ENCODE results near the gene SYTL3. TPM values are rescaled to one million over a fixed set of nuclear protein-coding genes. Genes with fewer than 3 reads are reported as not detected.
"Not testable (repeated sequence)": the region's sequence is repeated elsewhere in the genome, so short reads cannot be mapped to it uniquely, and the experiment has no call there.

The SYTL3 gene
- polyA plus RNA-seq, 1 donor (not counting 4 experiments of a cell fraction or from before 2014, with no cell fraction given) = 1.4 TPM

- H3K79me2 ChIP-seq (ENCODE audit: control insufficient read depth, insufficient read depth, low read length) = peaks cover 9% of the 10 kb centered on the region
- H3K27ac ChIP-seq (ENCODE audit: control insufficient read depth, insufficient read depth, low read length) = no peak overlapping the region
- H3K4me2 ChIP-seq (ENCODE audit: control insufficient read depth, extremely low read depth, insufficient read depth, low read depth, low read length) = no peak overlapping the region
- no peaks in the 10 kb centered on the region for H4K20me1 ChIP-seq (ENCODE audit: control insufficient read depth, extremely low read depth, insufficient read depth, low read length)
- no peak for TF ChIP-seq EZH2 (IDR thresholded peaks at IDR 0.05; ENCODE audit: low read length)
- TF ChIP-seq, protein P1, sequence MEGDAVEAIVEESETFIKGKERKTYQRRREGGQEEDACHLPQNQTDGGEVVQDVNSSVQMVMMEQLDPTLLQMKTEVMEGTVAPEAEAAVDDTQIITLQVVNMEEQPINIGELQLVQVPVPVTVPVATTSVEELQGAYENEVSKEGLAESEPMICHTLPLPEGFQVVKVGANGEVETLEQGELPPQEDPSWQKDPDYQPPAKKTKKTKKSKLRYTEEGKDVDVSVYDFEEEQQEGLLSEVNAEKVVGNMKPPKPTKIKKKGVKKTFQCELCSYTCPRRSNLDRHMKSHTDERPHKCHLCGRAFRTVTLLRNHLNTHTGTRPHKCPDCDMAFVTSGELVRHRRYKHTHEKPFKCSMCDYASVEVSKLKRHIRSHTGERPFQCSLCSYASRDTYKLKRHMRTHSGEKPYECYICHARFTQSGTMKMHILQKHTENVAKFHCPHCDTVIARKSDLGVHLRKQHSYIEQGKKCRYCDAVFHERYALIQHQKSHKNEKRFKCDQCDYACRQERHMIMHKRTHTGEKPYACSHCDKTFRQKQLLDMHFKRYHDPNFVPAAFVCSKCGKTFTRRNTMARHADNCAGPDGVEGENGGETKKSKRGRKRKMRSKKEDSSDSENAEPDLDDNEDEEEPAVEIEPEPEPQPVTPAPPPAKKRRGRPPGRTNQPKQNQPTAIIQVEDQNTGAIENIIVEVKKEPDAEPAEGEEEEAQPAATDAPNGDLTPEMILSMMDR (optimal IDR thresholded peaks at IDR 0.05 in 1 of 3, IDR thresholded peaks at IDR 0.05 in 1 of 3, conservative IDR thresholded peaks at IDR 0.05 in 1 of 3; ENCODE audit: extremely low read depth in 1 of 3, insufficient read depth in 2 of 3, low read length in 3 of 3) = no peak
- H3K9ac ChIP-seq (ENCODE audit: control insufficient read depth, extremely low read depth, insufficient read depth, low read length) = no peak overlapping the region
- no peak overlapping the region for H2AFZ ChIP-seq (ENCODE audit: control insufficient read depth, low read length)
- H3K9me3 ChIP-seq (ENCODE audit: control insufficient read depth, low read depth, low read length) = no peaks in the 10 kb centered on the region
- FAIRE-seq (no peak), DNase-seq (ENCODE audit: low read depth, low spot score) (no peak)
- H3K4me3 ChIP-seq (ENCODE audit: control insufficient read depth in 2 of 3, extremely low read depth in 1 of 3, insufficient read depth in 2 of 3, low read depth in 1 of 3, low read length in 3 of 3) = no peak overlapping the region
- dilution Hi-C loops (cut with MboI; ENCODE audit: extremely low pct_ligation_motif_present, low sequenced_read_pairs) = no loop called here
- H3K27me3 ChIP-seq (ENCODE audit: control insufficient read depth, extremely low read depth, insufficient read depth, low read length) = no peaks in the 10 kb centered on the region
- no peaks in the 10 kb centered on the region for H3K9me1 ChIP-seq (ENCODE audit: control insufficient read depth, extremely low read depth, insufficient read depth, low read length)
- peaks cover 24 to 36% of the 10 kb centered on the region in 2 experiments for H3K36me3 ChIP-seq (ENCODE audit: control insufficient read depth in 2 of 2, extremely low read depth in 1 of 2, insufficient read depth in 2 of 2, low read length in 2 of 2)
- H3K4me1 ChIP-seq (ENCODE audit: control insufficient read depth, extremely low read depth, insufficient read depth, low read length) = no peaks in the 10 kb centered on the region
Observed at GRCh38 chr6:158604048-158604406, 45.8 kb upstream of the SYTL3 start.

GRCh38 chr6:158605266-158605878 lies 44.5 kb upstream of the SYTL3 start:
- no peak for TF ChIP-seq EZH2 (IDR thresholded peaks at IDR 0.05; ENCODE audit: low read length)
- TF ChIP-seq, protein P1 (optimal IDR thresholded peaks at IDR 0.05 in 1 of 3, IDR thresholded peaks at IDR 0.05 in 1 of 3, conservative IDR thresholded peaks at IDR 0.05 in 1 of 3; ENCODE audit: extremely low read depth in 1 of 3, insufficient read depth in 2 of 3, low read length in 3 of 3) = peak; percentile 64 to 84 (median 81)
- peaks cover 9% of the 10 kb centered on the region for H3K79me2 ChIP-seq (ENCODE audit: control insufficient read depth, insufficient read depth, low read length)
- FAIRE-seq (peak; percentile 92), DNase-seq (ENCODE audit: low read depth, low spot score) (peak; percentile 33)
- no peaks in the 10 kb centered on the region for H3K4me1 ChIP-seq (ENCODE audit: control insufficient read depth, extremely low read depth, insufficient read depth, low read length)
- H4K20me1 ChIP-seq (ENCODE audit: control insufficient read depth, extremely low read depth, insufficient read depth, low read length) = no peaks in the 10 kb centered on the region
- no peak overlapping the region for H3K9ac ChIP-seq (ENCODE audit: control insufficient read depth, extremely low read depth, insufficient read depth, low read length)
- dilution Hi-C loops (cut with MboI; ENCODE audit: extremely low pct_ligation_motif_present, low sequenced_read_pairs) = no loop called here
- no peak overlapping the region for H3K4me3 ChIP-seq (ENCODE audit: control insufficient read depth in 2 of 3, extremely low read depth in 1 of 3, insufficient read depth in 2 of 3, low read depth in 1 of 3, low read length in 3 of 3)
- no peaks in the 10 kb centered on the region for H3K9me1 ChIP-seq (ENCODE audit: control insufficient read depth, extremely low read depth, insufficient read depth, low read length)
- no peaks in the 10 kb centered on the region for H3K9me3 ChIP-seq (ENCODE audit: control insufficient read depth, low read depth, low read length)
- peaks cover 30 to 41% of the 10 kb centered on the region in 2 experiments for H3K36me3 ChIP-seq (ENCODE audit: control insufficient read depth in 2 of 2, extremely low read depth in 1 of 2, insufficient read depth in 2 of 2, low read length in 2 of 2)
- no peaks in the 10 kb centered on the region for H3K27me3 ChIP-seq (ENCODE audit: control insufficient read depth, extremely low read depth, insufficient read depth, low read length)
- no peak overlapping the region for H3K4me2 ChIP-seq (ENCODE audit: control insufficient read depth, extremely low read depth, insufficient read depth, low read depth, low read length)
- no peak overlapping the region for H3K27ac ChIP-seq (ENCODE audit: control insufficient read depth, insufficient read depth, low read length)
- H2AFZ ChIP-seq (ENCODE audit: control insufficient read depth, low read length) = no peak overlapping the region

- H3K9me1 ChIP-seq (ENCODE audit: control insufficient read depth, extremely low read depth, insufficient read depth, low read length); H3K79me2 ChIP-seq (ENCODE audit: control insufficient read depth, insufficient read depth, low read length); H3K27me3 ChIP-seq (ENCODE audit: control insufficient read depth, extremely low read depth, insufficient read depth, low read length); H3K4me1 ChIP-seq (ENCODE audit: control insufficient read depth, extremely low read depth, insufficient read depth, low read length); H2AFZ ChIP-seq (ENCODE audit: control insufficient read depth, low read length); DNase-seq (ENCODE audit: low read depth, low spot score); H4K20me1 ChIP-seq (ENCODE audit: control insufficient read depth, extremely low read depth, insufficient read depth, low read length); H3K9me3 ChIP-seq (ENCODE audit: control insufficient read depth, low read depth, low read length); H3K4me3 ChIP-seq (ENCODE audit: control insufficient read depth in 2 of 3, extremely low read depth in 1 of 3, insufficient read depth in 2 of 3, low read depth in 1 of 3, low read length in 3 of 3); H3K9ac ChIP-seq (ENCODE audit: control insufficient read depth, extremely low read depth, insufficient read depth, low read length); dilution Hi-C loops (cut with MboI; ENCODE audit: extremely low pct_ligation_motif_present, low sequenced_read_pairs); FAIRE-seq; H3K4me2 ChIP-seq (ENCODE audit: control insufficient read depth, extremely low read depth, insufficient read depth, low read depth, low read length); H3K27ac ChIP-seq (ENCODE audit: control insufficient read depth, insufficient read depth, low read length): not testable (repeated sequence)
- peaks cover 36 to 46% of the 10 kb centered on the region in 2 experiments for H3K36me3 ChIP-seq (ENCODE audit: control insufficient read depth in 2 of 2, extremely low read depth in 1 of 2, insufficient read depth in 2 of 2, low read length in 2 of 2)
Observed at GRCh38 chr6:158606011-158606410, 43.8 kb upstream of the SYTL3 start.

Measured in keratinocyte (primary cell).